Right lobe of liver (tissue), 4 donors: ENCODE data around the gene RFXAP.

ENCODE experiments used
- POLR2A ChIP-seq: fragments of 450-650 bp; IDR thresholded peaks from one replicate; pipeline ENCODE4 v1.6.1; 2017; ENCODE audit warnings: antibody characterized with exemption, mild to moderate bottlenecking
- TF ChIP-seq, protein P1 (sequence below), 4 donors: fragments of 200-600 bp in 3 of 4; fragments of 450-650 bp in 1 of 4; IDR thresholded peaks; one replicate each; pipeline versions ENCODE4 v1.5.1 to v1.8.0; 2016 to 2022; ENCODE audit warnings: antibody characterized with exemption in 4 of 4, mild to moderate bottlenecking in 2 of 4
- donor health status: DM: no; HTN: no; CAD: no.
- donor health status: DM: no; HTN: no; CAD: no.
- donor health status: DM: no; HTN: yes; CAD: no.

DNA sequence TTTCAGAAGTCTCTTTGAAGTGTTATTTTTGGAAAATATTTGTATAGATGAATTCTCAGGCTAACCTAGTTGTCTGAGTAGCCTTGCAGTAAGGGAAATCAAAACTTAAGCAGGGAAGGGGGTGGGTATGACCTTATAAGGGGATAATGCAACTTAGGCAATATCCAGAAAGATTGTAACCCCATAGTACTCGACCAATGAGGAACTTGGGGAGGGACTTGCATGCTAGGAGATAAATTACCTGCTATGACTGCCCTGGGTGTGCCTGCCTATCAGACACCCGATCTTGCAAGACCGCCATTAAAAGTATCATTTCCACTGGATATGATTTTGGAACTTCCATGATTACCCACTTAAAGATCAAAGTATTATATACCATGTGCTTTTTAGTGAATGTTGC is 23.0 kb upstream of the RFXAP start:
- TF ChIP-seq, protein P1, sequence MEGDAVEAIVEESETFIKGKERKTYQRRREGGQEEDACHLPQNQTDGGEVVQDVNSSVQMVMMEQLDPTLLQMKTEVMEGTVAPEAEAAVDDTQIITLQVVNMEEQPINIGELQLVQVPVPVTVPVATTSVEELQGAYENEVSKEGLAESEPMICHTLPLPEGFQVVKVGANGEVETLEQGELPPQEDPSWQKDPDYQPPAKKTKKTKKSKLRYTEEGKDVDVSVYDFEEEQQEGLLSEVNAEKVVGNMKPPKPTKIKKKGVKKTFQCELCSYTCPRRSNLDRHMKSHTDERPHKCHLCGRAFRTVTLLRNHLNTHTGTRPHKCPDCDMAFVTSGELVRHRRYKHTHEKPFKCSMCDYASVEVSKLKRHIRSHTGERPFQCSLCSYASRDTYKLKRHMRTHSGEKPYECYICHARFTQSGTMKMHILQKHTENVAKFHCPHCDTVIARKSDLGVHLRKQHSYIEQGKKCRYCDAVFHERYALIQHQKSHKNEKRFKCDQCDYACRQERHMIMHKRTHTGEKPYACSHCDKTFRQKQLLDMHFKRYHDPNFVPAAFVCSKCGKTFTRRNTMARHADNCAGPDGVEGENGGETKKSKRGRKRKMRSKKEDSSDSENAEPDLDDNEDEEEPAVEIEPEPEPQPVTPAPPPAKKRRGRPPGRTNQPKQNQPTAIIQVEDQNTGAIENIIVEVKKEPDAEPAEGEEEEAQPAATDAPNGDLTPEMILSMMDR (IDR thresholded peaks at IDR 0.05) = no peak
- no peak for TF ChIP-seq POLR2A
